Vagina (tissue), 2 donors: ENCODE data around the gene CCP110.

Experiments used
- POLR2A ChIP-seq, 2 donors: fragments of 450-650 bp; IDR thresholded peaks; one replicate each; pipeline ENCODE4 v1.6.1; 2017; ENCODE audit warnings: antibody characterized with exemption in 2 of 2, mild to moderate bottlenecking in 2 of 2, moderate library complexity in 2 of 2
- POLR2AphosphoS5 ChIP-seq, 2 donors: sonication (generic); formaldehyde crosslinking; IDR thresholded peaks; one replicate each; pipeline ENCODE4 v1.9.0; 2017; ENCODE audit warnings: antibody characterized with exemption in 2 of 2, mild to moderate bottlenecking in 2 of 2, low read depth in 1 of 2; ENCODE audit not compliant: insufficient read depth in 1 of 2
- TF ChIP-seq, protein P1 (sequence below), 3 experiments: fragments of 450-650 bp in 2 of 3; fragments of 200-600 bp in 1 of 3; sonication (generic) in 1 of 3; IDR thresholded peaks; one replicate each; pipeline ENCODE4 v1.5.1; 2017 to 2019; ENCODE audit warnings: antibody characterized with exemption in 3 of 3, mild to moderate bottlenecking in 2 of 3, moderate library complexity in 2 of 3

DNA sequence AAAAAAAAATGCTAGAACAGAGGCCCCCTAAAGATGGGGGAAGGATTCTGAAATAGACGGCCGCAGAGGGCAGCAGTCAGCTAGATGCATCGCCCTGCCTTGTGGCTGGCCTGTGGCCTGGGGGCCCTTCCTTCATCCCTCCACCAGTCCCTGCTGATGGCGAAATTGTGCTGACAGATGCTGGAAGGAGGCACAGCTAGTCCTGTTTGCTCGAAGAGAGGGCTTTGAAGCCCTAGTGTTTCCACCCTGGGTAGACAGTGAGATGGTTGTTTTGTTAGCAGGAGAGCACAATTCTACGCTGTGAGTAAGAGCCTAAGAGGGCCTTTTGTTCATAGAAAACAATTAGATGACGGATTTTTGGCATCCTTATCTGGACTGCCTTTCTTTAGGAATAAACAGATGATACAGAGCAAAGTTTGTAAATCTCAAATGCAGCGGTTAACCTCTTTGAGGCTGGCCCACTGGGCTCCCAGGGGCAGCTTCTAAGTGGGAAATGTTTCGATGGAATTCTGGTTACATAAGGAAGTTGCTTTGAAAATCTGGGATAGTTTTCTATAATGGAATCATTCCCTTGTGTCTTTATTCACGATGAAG is 54.7 kb downstream of the CCP110 start:
- TF ChIP-seq, protein P1, sequence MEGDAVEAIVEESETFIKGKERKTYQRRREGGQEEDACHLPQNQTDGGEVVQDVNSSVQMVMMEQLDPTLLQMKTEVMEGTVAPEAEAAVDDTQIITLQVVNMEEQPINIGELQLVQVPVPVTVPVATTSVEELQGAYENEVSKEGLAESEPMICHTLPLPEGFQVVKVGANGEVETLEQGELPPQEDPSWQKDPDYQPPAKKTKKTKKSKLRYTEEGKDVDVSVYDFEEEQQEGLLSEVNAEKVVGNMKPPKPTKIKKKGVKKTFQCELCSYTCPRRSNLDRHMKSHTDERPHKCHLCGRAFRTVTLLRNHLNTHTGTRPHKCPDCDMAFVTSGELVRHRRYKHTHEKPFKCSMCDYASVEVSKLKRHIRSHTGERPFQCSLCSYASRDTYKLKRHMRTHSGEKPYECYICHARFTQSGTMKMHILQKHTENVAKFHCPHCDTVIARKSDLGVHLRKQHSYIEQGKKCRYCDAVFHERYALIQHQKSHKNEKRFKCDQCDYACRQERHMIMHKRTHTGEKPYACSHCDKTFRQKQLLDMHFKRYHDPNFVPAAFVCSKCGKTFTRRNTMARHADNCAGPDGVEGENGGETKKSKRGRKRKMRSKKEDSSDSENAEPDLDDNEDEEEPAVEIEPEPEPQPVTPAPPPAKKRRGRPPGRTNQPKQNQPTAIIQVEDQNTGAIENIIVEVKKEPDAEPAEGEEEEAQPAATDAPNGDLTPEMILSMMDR (IDR thresholded peaks at IDR 0.05): no peak
- TF ChIP-seq POLR2A (IDR thresholded peaks at IDR 0.05) (no peak), POLR2AphosphoS5 (IDR thresholded peaks at IDR 0.05; ENCODE audit: insufficient read depth in 1 of 2, low read depth in 1 of 2) (no peak)
